GM23338 (cell line): ENCODE data around the gene TRAF1. TPM values are rescaled to one million over a fixed set of nuclear protein-coding genes. Genes with fewer than 3 reads are reported as not detected.

Experiments
- ATAC-seq: fragments of 200-7000 bp; cut with Tn5 transposase; 3 replicates; pipeline ENCODE4 v1.9.1; 2020
- DNase-seq: peaks from one replicate; pipeline ENCODE4 v3.0.0-alpha.2; 2015; ENCODE audit warnings: low spot score
- H2AFZ ChIP-seq: fragments of 200-600 bp; sonication (generic); 2 replicates; pipeline ENCODE4 v1.8.0; 2016; ENCODE audit warnings: antibody characterized with exemption, mild to moderate bottlenecking, moderate library complexity
- H3F3A ChIP-seq: fragments of 200-600 bp; sonication (generic); replicated peaks from 2 replicates; pipeline ENCODE4 v1.8.0; 2017; ENCODE audit warnings: antibody characterized with exemption, mixed run types, low read depth
- H3K27ac ChIP-seq: fragments of 200-600 bp; sonication (generic); 2 replicates; pipeline ENCODE4 v1.6.1; 2016; ENCODE audit warnings: low read depth
- H3K27me3 ChIP-seq: fragments of 200-600 bp; sonication (generic); 2 replicates; pipeline ENCODE4 v1.8.0; 2016; ENCODE audit warnings: mild to moderate bottlenecking, mixed run types, moderate library complexity; ENCODE audit not compliant: insufficient read depth
- H3K36me3 ChIP-seq: fragments of 200-600 bp; sonication (generic); 2 replicates; pipeline ENCODE4 v1.8.0; 2016; ENCODE audit warnings: mild to moderate bottlenecking; ENCODE audit not compliant: insufficient read depth
- H3K4me1 ChIP-seq: fragments of 200-600 bp; sonication (generic); 2 replicates; pipeline ENCODE4 v1.8.0; 2016; ENCODE audit warnings: mild to moderate bottlenecking, moderate library complexity; ENCODE audit not compliant: insufficient read depth
- H3K4me2 ChIP-seq: fragments of 200-600 bp; sonication (generic); 2 replicates; pipeline ENCODE4 v1.7.1; 2017; ENCODE audit warnings: mixed run types
- H3K4me3 ChIP-seq: fragments of 200-600 bp; sonication (generic); 2 replicates; pipeline ENCODE4 v1.6.1; 2016; ENCODE audit warnings: mixed run types
- H3K79me2 ChIP-seq: fragments of 200-600 bp; sonication (generic); replicated peaks from 2 replicates; pipeline ENCODE4 v1.8.0; 2017; ENCODE audit warnings: mild to moderate bottlenecking; ENCODE audit not compliant: insufficient read depth
- H3K9me2 ChIP-seq: fragments of 200-600 bp; sonication (generic); 2 replicates; pipeline ENCODE4 v1.8.0; 2017; ENCODE audit not compliant: insufficient read depth
- H4K20me1 ChIP-seq: fragments of 200-600 bp; sonication (generic); replicated peaks from 2 replicates; pipeline ENCODE4 v1.8.0; 2017; ENCODE audit warnings: mild to moderate bottlenecking; ENCODE audit not compliant: insufficient read depth
- H3K27ac Mint-ChIP-seq: 2 replicates; pipeline ENCODE4 v1.8.0; 2020; ENCODE audit warnings: inconsistent platforms, mild to moderate bottlenecking, moderate library complexity, mixed read lengths
- H3K27me3 Mint-ChIP-seq: 3 replicates; pipeline ENCODE4 v1.8.0; 2022; ENCODE audit warnings: low read depth, mild to moderate bottlenecking, moderate library complexity, mixed read lengths, inconsistent platforms; ENCODE audit not compliant: insufficient read depth, poor library complexity
- H3K36me3 Mint-ChIP-seq: 3 replicates; pipeline ENCODE4 v1.8.0; 2021; ENCODE audit warnings: low read depth, mild to moderate bottlenecking, inconsistent platforms, moderate library complexity, mixed read lengths
- H3K4me1 Mint-ChIP-seq: 3 replicates; pipeline ENCODE4 v1.8.0; 2020; ENCODE audit warnings: mild to moderate bottlenecking, inconsistent platforms, mixed read lengths
- H3K4me3 Mint-ChIP-seq: 3 replicates; pipeline ENCODE4 v1.8.0; 2021; ENCODE audit warnings: moderate library complexity, mild to moderate bottlenecking, inconsistent platforms, mixed read lengths
- H3K9me3 Mint-ChIP-seq: 3 replicates; pipeline ENCODE4 v1.8.0; 2020; ENCODE audit warnings: moderate library complexity, mild to moderate bottlenecking, inconsistent platforms, mixed read lengths
- CREB1 ChIP-seq: fragments of 250-450 bp; sonication (Bioruptor Pico); IDR thresholded peaks from 2 replicates; pipeline ENCODE4 v1.5.0; 2020; ENCODE audit warnings: low read depth, mild to moderate bottlenecking, moderate library complexity
- CTCF ChIP-seq, 2 experiments: fragments of 200-600 bp in 1 of 2; sonication (generic) in 1 of 2; conservative IDR thresholded peaks; 2 replicates each; pipeline versions ENCODE4 v1.5.1 to v1.6.1; 2016 to 2017; ENCODE audit warnings: antibody characterized with exemption in 2 of 2, low read depth in 2 of 2, mild to moderate bottlenecking in 2 of 2, moderate library complexity in 1 of 2
- ETS1 ChIP-seq: IDR thresholded peaks from 2 replicates; pipeline ENCODE4 v1.6.1; 2016; ENCODE audit warnings: antibody characterized with exemption
- EZH2 ChIP-seq: fragments of 200-600 bp; sonication (generic); IDR thresholded peaks from one replicate; pipeline ENCODE4 v1.8.0; 2017; ENCODE audit warnings: antibody characterized with exemption, mild to moderate bottlenecking, low read depth; ENCODE audit not compliant: unreplicated experiment
- NANOG ChIP-seq: IDR thresholded peaks from 2 replicates; pipeline ENCODE4 v1.6.1; 2016; ENCODE audit warnings: antibody characterized with exemption, borderline replicate concordance
- POLR2AphosphoS5 ChIP-seq: IDR thresholded peaks from 2 replicates; pipeline ENCODE4 v1.6.1; 2016; ENCODE audit warnings: antibody characterized with exemption, low read depth
- STAT1 ChIP-seq: IDR thresholded peaks from one replicate; pipeline ENCODE4 v1.6.1; 2016; ENCODE audit warnings: antibody characterized with exemption; ENCODE audit not compliant: unreplicated experiment
- ZNF114 ChIP-seq: fragments of 250-450 bp; sonication (Bioruptor Pico); IDR thresholded peaks from 2 replicates; pipeline ENCODE4 v1.5.0; 2020; ENCODE audit warnings: mild to moderate bottlenecking, moderate library complexity
- ZNF462 ChIP-seq: fragments of 250-450 bp; sonication (Bioruptor Pico); IDR thresholded peaks from 2 replicates; pipeline ENCODE4 v1.5.0; 2020; ENCODE audit warnings: mild to moderate bottlenecking, moderate library complexity
- polyA plus RNA-seq: library from polyadenylated mRNA; unstranded; fragments of >200 nt; fragmentation: Nextera tagmentation; extraction: Ambion mirVana; gene quantifications from 2 replicates; pipeline ENCODE4 v1.2.1, GENCODE V29; 2016
- total RNA-seq: library from RNA; depleted of rRNA; stranded (reverse); fragments of >200 nt; shearing (Covaris generic); gene quantifications from 2 replicates; pipeline ENCODE4 v1.2.3, GENCODE V29; 2014

Gene TRAF1
- total and polyA plus RNA-seq, 2 experiments from 2014 or later = 0.39 to 1.4 TPM

GRCh38 chr9:120944948-120945347, 18.4 kb upstream of the TRAF1 start (continued):
- TF ChIP-seq ZNF462 (CRISPR knock-in tag) (no peak), ETS1 (no peak)

- Histone ChIP-seq H2AFZ (peak overlapping the region; percentile 34; the same call in 1 of the 2 replicates), H4K20me1 (no peaks in the 10 kb centered on the region), H3K4me1 (peaks cover 30% of the 10 kb centered on the region), H3K4me2 (no peak overlapping the region), H3K27me3 (no peaks in the 10 kb centered on the region), H3K79me2 (no peaks in the 10 kb centered on the region), H3F3A (0 out of 2 replicates have a peak, but pooled peaks cover 7% of the 10 kb centered on the region), H3K36me3 (no peaks in the 10 kb centered on the region), H3K9me2 (no peaks in the 10 kb centered on the region), H3K27ac (no peak overlapping the region), H3K4me3 (no peak overlapping the region)
- H3K27ac Mint-ChIP-seq = peak overlapping the region; percentile 8; the same call in 1 of the 2 replicates
- H3K9me3 Mint-ChIP-seq = no peaks in the 10 kb centered on the region
- TF ChIP-seq NANOG (no peak), CREB1 (CRISPR knock-in tag) (no peak), ZNF114 (CRISPR knock-in tag) (no peak), POLR2AphosphoS5 (no peak), ETS1 (no peak), CTCF (conservative IDR thresholded peaks at IDR 0.05; ENCODE audit: low read depth in 2 of 2) (no peak), EZH2 (no peak), STAT1 (no peak)
- no peaks in the 10 kb centered on the region for H3K36me3 Mint-ChIP-seq
- H3K4me1 Mint-ChIP-seq = peaks cover 30% of the 10 kb centered on the region
- H3K4me3 Mint-ChIP-seq = no peak overlapping the region
- peaks cover 8% of the 10 kb centered on the region for H3K27me3 Mint-ChIP-seq
- ATAC-seq = no peak
- no peak for DNase-seq
These were observed 17.8 kb upstream of the TRAF1 start for GRCh38 chr9:120944434-120944843.
